A549 (cell line): ENCODE measurements around the gene ADCY3. TPM values are rescaled to one million over a fixed set of nuclear protein-coding genes. Genes with fewer than 3 reads are reported as not detected.

Experiments used
- ATAC-seq, 2 experiments: fragments of 200-7000 bp in 1 of 2; fragments of >200 bp in 1 of 2; cut with Nextera tagmentation in 1 of 2; cut with Tn5 transposase in 1 of 2; 3 replicates each; pipeline versions ENCODE4 v1.8.0 to v1.9.1; 2018 to 2020; ENCODE audit warnings: mild to moderate bottlenecking in 1 of 2, moderate library complexity in 1 of 2
- CTCF ChIA-PET: fragments of 300-600 bp; sonication (Branson Sonifier 250); formaldehyde crosslinking; extraction: SDS; loops from one replicate; lab custom pipeline; 2021; ENCODE audit warnings: antibody characterized with exemption, inconsistent platforms; lab: Yijun Ruan, JAX
- POLR2A ChIA-PET: fragments of 350-600 bp; formaldehyde crosslinking; extraction: SDS; loops from one replicate; lab custom pipeline; 2021; ENCODE audit warnings: antibody characterized with exemption, inconsistent platforms; lab: Yijun Ruan, JAX
- DNase-seq, 2 experiments: peaks; one replicate each; pipeline versions ENCODE4 v3.0.0 to v3.0.0-alpha.2; 2011 to 2016; ENCODE audit warnings: low read depth in 1 of 2, low spot score in 1 of 2
- FAIRE-seq: peaks from 2 replicates; lab custom pipeline; 2011; peaks lifted over from hg19 to GRCh38; lab: Jason Lieb, UNC
- H3K27ac ChIP-seq, 2 experiments: fragments of >200 bp; sonication (Bioruptor Twin); formaldehyde crosslinking; 3 replicates each; pipeline ENCODE4 v1.5.1; 2016 to 2017
- H3K4me1 ChIP-seq: fragments of >200 bp; sonication (Bioruptor Twin); formaldehyde crosslinking; 3 replicates; pipeline ENCODE4 v1.6.1; 2016
- H3K4me2 ChIP-seq: fragments of >200 bp; sonication (Bioruptor Twin); formaldehyde crosslinking; 3 replicates; pipeline ENCODE4 v1.6.1; 2016
- H3K4me3 ChIP-seq: fragments of >200 bp; sonication (Bioruptor Twin); formaldehyde crosslinking; 3 replicates; pipeline ENCODE4 v1.5.1; 2016
- H3K9me3 ChIP-seq: fragments of >200 bp; sonication (Bioruptor Twin); formaldehyde crosslinking; 3 replicates; pipeline ENCODE4 v1.6.1; 2016
- CHD2 ChIP-seq: fragments of 150-350 bp; IDR thresholded peaks from 2 replicates; pipeline ENCODE4 v1.6.1; 2014; ENCODE audit warnings: low read length; ENCODE audit not compliant: partially characterized antibody
- EHF ChIP-seq: fragments of 250-450 bp; sonication (Bioruptor Pico); IDR thresholded peaks from 2 replicates; pipeline ENCODE4 v1.5.0; 2020; ENCODE audit warnings: mild to moderate bottlenecking
- EHMT2 ChIP-seq: fragments of 200-600 bp; sonication (generic); IDR thresholded peaks from 2 replicates; pipeline ENCODE4 v1.6.1; 2016; ENCODE audit warnings: antibody characterized with exemption, low read depth, mild to moderate bottlenecking, moderate library complexity
- ESRRA ChIP-seq: fragments of 150-350 bp; IDR thresholded peaks from 2 replicates; pipeline ENCODE4 v1.6.1; 2014; ENCODE audit warnings: mild to moderate bottlenecking, low read length, borderline replicate concordance
- FOSB ChIP-seq: fragments of 250-450 bp; sonication (Bioruptor Pico); IDR thresholded peaks from 2 replicates; pipeline ENCODE4 v1.5.0; 2020; ENCODE audit warnings: mild to moderate bottlenecking, moderate library complexity
- FOSL2 ChIP-seq, 2 experiments: fragments of 450-650 bp in 1 of 2; fragments of >200 bp in 1 of 2; sonication (Bioruptor Twin) in 1 of 2; formaldehyde crosslinking; IDR thresholded peaks; 2 replicates each; pipeline versions ENCODE4 v1.5.0 to v1.6.1; 2016 to 2020; ENCODE audit warnings: mild to moderate bottlenecking in 1 of 2, moderate library complexity in 1 of 2
- GATA3 ChIP-seq: IDR thresholded peaks from 2 replicates; pipeline ENCODE4 v1.6.1; 2012; ENCODE audit warnings: borderline replicate concordance
- HDAC2 ChIP-seq: fragments of 200-600 bp; sonication (generic); IDR thresholded peaks from 2 replicates; pipeline ENCODE4 v1.6.1; 2016
- HEYL ChIP-seq: fragments of 250-450 bp; sonication (Bioruptor Pico); IDR thresholded peaks from 2 replicates; pipeline ENCODE4 v1.8.0; 2021; ENCODE audit warnings: mild to moderate bottlenecking, moderate library complexity
- HOXA7 ChIP-seq: fragments of 250-450 bp; sonication (Bioruptor Pico); IDR thresholded peaks from 2 replicates; pipeline ENCODE4 v1.5.0; 2020; ENCODE audit warnings: mild to moderate bottlenecking, moderate library complexity
- HOXB13 ChIP-seq: fragments of 250-450 bp; sonication (Bioruptor Pico); IDR thresholded peaks from 2 replicates; pipeline ENCODE4 v1.5.0; 2020; ENCODE audit warnings: low read depth, mild to moderate bottlenecking, moderate library complexity
- HOXB5 ChIP-seq: fragments of 250-450 bp; sonication (Bioruptor Pico); IDR thresholded peaks from 2 replicates; pipeline ENCODE4 v1.5.0; 2020; ENCODE audit warnings: mild to moderate bottlenecking, moderate library complexity
- KDM5A ChIP-seq: fragments of 200-600 bp; sonication (generic); IDR thresholded peaks from 2 replicates; pipeline ENCODE4 v1.6.1; 2016; ENCODE audit warnings: antibody characterized with exemption, mild to moderate bottlenecking
- MAZ ChIP-seq: fragments of 150-350 bp; IDR thresholded peaks from 2 replicates; pipeline ENCODE4 v1.6.1; 2014; ENCODE audit warnings: antibody characterized with exemption, low read depth, low read length, borderline replicate concordance
- NFE2L2 ChIP-seq: fragments of 150-350 bp; conservative IDR thresholded peaks from 2 replicates; pipeline ENCODE4 v1.6.1; 2014; ENCODE audit warnings: low read length
- NPAS2 ChIP-seq: fragments of 250-450 bp; sonication (Bioruptor Pico); IDR thresholded peaks from 2 replicates; pipeline ENCODE4 v1.8.0; 2022; ENCODE audit warnings: mild to moderate bottlenecking, moderate library complexity, borderline replicate concordance
- NR3C1 ChIP-seq: fragments of >200 bp; sonication (Bioruptor Twin); formaldehyde crosslinking; IDR thresholded peaks from 3 replicates; pipeline ENCODE4 v1.6.1; 2017
- RAD21 ChIP-seq, 2 experiments: fragments of >200 bp in 1 of 2; sonication (Bioruptor Twin) in 1 of 2; formaldehyde crosslinking in 1 of 2; IDR thresholded peaks in 1 of 2; conservative IDR thresholded peaks in 1 of 2; 2 replicates in 1 of 2; 3 replicates in 1 of 2; pipeline ENCODE4 v1.6.1; 2012 to 2018; ENCODE audit warnings: inconsistent platforms in 1 of 2
- RARB ChIP-seq: fragments of 250-450 bp; sonication (Bioruptor Pico); IDR thresholded peaks from 2 replicates; pipeline ENCODE4 v1.8.0; 2021; ENCODE audit warnings: mild to moderate bottlenecking, moderate library complexity
- RFX5 ChIP-seq: fragments of 450-650 bp; IDR thresholded peaks from 2 replicates; pipeline ENCODE4 v1.7.1; 2014; ENCODE audit warnings: antibody characterized with exemption, mild to moderate bottlenecking, moderate library complexity
- RNF2 ChIP-seq: fragments of 200-600 bp; sonication (generic); IDR thresholded peaks from 2 replicates; pipeline ENCODE4 v1.6.1; 2016; ENCODE audit warnings: low read depth, mild to moderate bottlenecking, antibody characterized with exemption, moderate library complexity, borderline replicate concordance
- SMC3 ChIP-seq: fragments of >200 bp; sonication (Bioruptor Twin); formaldehyde crosslinking; IDR thresholded peaks from 3 replicates; pipeline ENCODE4 v1.6.1; 2018; ENCODE audit warnings: inconsistent platforms
- SREBF2 ChIP-seq: fragments of 450-650 bp; IDR thresholded peaks from 2 replicates; pipeline ENCODE4 v1.6.1; 2014; ENCODE audit warnings: mild to moderate bottlenecking, moderate library complexity
- TFCP2L1 ChIP-seq: fragments of 250-450 bp; sonication (Bioruptor Pico); IDR thresholded peaks from 2 replicates; pipeline ENCODE4 v1.5.0; 2021; ENCODE audit warnings: mild to moderate bottlenecking
- ZC3H11A ChIP-seq: fragments of 450-650 bp; IDR thresholded peaks from 2 replicates; pipeline ENCODE4 v1.6.1; 2014; ENCODE audit warnings: antibody characterized with exemption, mild to moderate bottlenecking
- WGBS: methylation state at CpG from one replicate; pipeline ENCODE4 v1.1.6; 2017; ENCODE audit errors: missing lambda C conversion rate; 5-methylcytosine and 5-hydroxymethylcytosine counted together
- polyA plus RNA-seq, 4 experiments: library from polyadenylated mRNA; depleted of rRNA in 3 of 4; stranded (reverse); fragments of >200 nt; fragmentation: RNase III in 1 of 4; extraction: RNeasy Plus Mini Kit Qiagen cat#74134 plus additional on column Dnase treatment in 1 of 4; gene quantifications; 2 replicates in 3 of 4; 3 replicates in 1 of 4; pipeline ENCODE4 v1.2.3, GENCODE V29; 2011 to 2017
- TF ChIP-seq, protein P1 (sequence below): IDR thresholded peaks from 2 replicates; pipeline ENCODE4 v1.6.1; 2012
- TF ChIP-seq, protein P2 (sequence below): fragments of 200-600 bp; sonication (generic); IDR thresholded peaks from 2 replicates; pipeline ENCODE4 v1.6.1; 2016; ENCODE audit warnings: antibody characterized with exemption, mild to moderate bottlenecking, moderate library complexity
- TF ChIP-seq, protein P3 (sequence below): fragments of 450-650 bp; IDR thresholded peaks from 2 replicates; pipeline ENCODE4 v1.6.1; 2014; ENCODE audit warnings: antibody characterized with exemption
- TF ChIP-seq, protein P4 (sequence below): IDR thresholded peaks from 2 replicates; pipeline ENCODE4 v1.6.1; 2012; ENCODE audit warnings: low read depth, borderline replicate concordance

Gene ADCY3
- polyA plus RNA-seq, 2 of the 4 experiments (the other 2 are of a cell fraction): 37.4 to 65.4 TPM

DNA sequence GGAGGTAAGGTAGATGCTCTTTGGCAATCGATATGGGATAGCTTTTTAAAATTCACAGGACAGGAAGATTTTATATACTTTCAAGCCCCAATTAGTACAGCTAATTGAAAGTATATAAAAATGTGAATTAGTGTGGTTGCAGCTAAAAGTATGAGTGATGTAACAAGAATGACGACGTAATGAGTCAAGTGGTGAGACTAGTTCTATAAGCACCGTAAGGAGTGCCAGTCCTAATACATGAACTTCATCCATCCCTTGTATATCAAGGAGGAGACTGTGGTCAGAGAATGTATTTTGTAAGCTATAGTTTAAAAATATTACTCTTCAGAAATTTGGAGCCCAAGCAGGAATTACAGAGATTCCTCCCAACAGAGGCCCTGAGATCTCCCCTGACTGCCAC, 25.9 kb upstream of the ADCY3 start:
- TF ChIP-seq, protein P1, sequence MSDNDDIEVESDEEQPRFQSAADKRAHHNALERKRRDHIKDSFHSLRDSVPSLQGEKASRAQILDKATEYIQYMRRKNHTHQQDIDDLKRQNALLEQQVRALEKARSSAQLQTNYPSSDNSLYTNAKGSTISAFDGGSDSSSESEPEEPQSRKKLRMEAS: no peak
- no peak for TF ChIP-seq NFE2L2
- no peak for TF ChIP-seq TFCP2L1 (CRISPR knock-in tag)
- no peak for TF ChIP-seq EHMT2
- no peak for TF ChIP-seq SREBF2
- TF ChIP-seq RAD21 (conservative IDR thresholded peaks at IDR 0.05 in 1 of 2, IDR thresholded peaks at IDR 0.05 in 1 of 2): no peak
- TF ChIP-seq HDAC2: no peak
- TF ChIP-seq SMC3: no peak
- TF ChIP-seq RNF2: no peak
- no peak for TF ChIP-seq HOXB13 (CRISPR knock-in tag)
- no peak for TF ChIP-seq HOXA7
- no peak for TF ChIP-seq FOSB (CRISPR knock-in tag)
- no peak for TF ChIP-seq ESRRA
- no peak for TF ChIP-seq FOSL2 (IDR thresholded peaks at IDR 0.05)
- TF ChIP-seq FOSL2 (CRISPR knock-in tag; IDR thresholded peaks at IDR 0.05): no peak
- TF ChIP-seq MAZ: no peak
- ATAC-seq (no peak), DNase-seq (no peak), FAIRE-seq (no peak)
- 90% methylated on average over 4 of the region's 4 CpGs for WGBS
- Histone ChIP-seq H3K4me1 (no peaks in the 10 kb centered on the region), H3K4me2 (no peak overlapping the region), H3K27ac (no peak overlapping the region), H3K4me3 (no peak overlapping the region), H3K9me3 (no peaks in the 10 kb centered on the region)
- ChIA-PET CTCF (interaction anchor here (0.9 to 1.2 kb wide), 3 partner anchors 10 to 29 kb away, joined by 3 read pairs; no protein-coding TSS in a partner anchor), POLR2A (no interaction called here)

DNA sequence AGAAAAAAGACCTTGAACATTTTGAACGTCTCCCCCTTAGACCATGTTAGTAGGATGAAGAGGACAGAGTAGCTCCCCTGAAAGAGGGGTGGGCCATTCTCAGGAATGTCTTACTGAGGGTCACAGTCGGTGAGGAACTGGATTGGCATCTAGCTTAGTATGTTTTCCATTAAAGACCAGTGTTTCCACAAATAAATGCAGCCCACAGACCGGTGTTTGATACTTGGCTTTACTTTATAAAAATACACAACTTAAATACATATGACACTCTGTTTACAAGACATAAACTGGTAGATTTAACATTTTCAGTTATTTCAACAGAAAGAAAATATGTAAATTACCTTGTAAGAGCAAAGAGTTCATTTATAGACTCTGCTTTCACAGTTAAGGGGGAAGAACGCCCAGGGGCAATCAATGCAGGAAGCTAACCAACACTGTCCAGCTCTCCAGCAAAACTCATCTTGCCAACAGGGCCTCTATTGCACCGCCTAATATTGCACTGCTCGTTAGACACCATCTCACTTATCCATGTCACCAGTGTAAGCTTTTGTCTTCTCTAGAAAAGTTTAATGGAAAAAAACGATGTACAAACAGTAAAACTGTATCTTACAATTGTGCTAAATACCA, 23.5 kb upstream of the ADCY3 start:
- TF ChIP-seq CHD2: no peak
- TF ChIP-seq HEYL (CRISPR knock-in tag): no peak
- no peak for TF ChIP-seq RARB (CRISPR knock-in tag)
- no peak for TF ChIP-seq HOXA7
- no peak for TF ChIP-seq NPAS2 (CRISPR knock-in tag)
- no peak for TF ChIP-seq ZC3H11A
- no peak for TF ChIP-seq KDM5A
- TF ChIP-seq, protein P2, sequence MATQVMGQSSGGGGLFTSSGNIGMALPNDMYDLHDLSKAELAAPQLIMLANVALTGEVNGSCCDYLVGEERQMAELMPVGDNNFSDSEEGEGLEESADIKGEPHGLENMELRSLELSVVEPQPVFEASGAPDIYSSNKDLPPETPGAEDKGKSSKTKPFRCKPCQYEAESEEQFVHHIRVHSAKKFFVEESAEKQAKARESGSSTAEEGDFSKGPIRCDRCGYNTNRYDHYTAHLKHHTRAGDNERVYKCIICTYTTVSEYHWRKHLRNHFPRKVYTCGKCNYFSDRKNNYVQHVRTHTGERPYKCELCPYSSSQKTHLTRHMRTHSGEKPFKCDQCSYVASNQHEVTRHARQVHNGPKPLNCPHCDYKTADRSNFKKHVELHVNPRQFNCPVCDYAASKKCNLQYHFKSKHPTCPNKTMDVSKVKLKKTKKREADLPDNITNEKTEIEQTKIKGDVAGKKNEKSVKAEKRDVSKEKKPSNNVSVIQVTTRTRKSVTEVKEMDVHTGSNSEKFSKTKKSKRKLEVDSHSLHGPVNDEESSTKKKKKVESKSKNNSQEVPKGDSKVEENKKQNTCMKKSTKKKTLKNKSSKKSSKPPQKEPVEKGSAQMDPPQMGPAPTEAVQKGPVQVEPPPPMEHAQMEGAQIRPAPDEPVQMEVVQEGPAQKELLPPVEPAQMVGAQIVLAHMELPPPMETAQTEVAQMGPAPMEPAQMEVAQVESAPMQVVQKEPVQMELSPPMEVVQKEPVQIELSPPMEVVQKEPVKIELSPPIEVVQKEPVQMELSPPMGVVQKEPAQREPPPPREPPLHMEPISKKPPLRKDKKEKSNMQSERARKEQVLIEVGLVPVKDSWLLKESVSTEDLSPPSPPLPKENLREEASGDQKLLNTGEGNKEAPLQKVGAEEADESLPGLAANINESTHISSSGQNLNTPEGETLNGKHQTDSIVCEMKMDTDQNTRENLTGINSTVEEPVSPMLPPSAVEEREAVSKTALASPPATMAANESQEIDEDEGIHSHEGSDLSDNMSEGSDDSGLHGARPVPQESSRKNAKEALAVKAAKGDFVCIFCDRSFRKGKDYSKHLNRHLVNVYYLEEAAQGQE: no peak
- TF ChIP-seq, protein P3, sequence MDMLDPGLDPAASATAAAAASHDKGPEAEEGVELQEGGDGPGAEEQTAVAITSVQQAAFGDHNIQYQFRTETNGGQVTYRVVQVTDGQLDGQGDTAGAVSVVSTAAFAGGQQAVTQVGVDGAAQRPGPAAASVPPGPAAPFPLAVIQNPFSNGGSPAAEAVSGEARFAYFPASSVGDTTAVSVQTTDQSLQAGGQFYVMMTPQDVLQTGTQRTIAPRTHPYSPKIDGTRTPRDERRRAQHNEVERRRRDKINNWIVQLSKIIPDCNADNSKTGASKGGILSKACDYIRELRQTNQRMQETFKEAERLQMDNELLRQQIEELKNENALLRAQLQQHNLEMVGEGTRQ: no peak
- TF ChIP-seq HDAC2: no peak
- no peak for TF ChIP-seq NR3C1
- TF ChIP-seq EHF (CRISPR knock-in tag): no peak
- no peak for TF ChIP-seq GATA3
- TF ChIP-seq TFCP2L1 (CRISPR knock-in tag): no peak
- TF ChIP-seq FOSL2 (IDR thresholded peaks at IDR 0.05): no peak
- TF ChIP-seq FOSL2 (CRISPR knock-in tag; IDR thresholded peaks at IDR 0.05): no peak
- TF ChIP-seq RFX5: no peak
- TF ChIP-seq HOXB5 (CRISPR knock-in tag): no peak
- TF ChIP-seq NFE2L2: no peak
- TF ChIP-seq, protein P4, sequence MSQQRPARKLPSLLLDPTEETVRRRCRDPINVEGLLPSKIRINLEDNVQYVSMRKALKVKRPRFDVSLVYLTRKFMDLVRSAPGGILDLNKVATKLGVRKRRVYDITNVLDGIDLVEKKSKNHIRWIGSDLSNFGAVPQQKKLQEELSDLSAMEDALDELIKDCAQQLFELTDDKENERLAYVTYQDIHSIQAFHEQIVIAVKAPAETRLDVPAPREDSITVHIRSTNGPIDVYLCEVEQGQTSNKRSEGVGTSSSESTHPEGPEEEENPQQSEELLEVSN: no peak
- no peak overlapping the region for H3K4me3 ChIP-seq
- no peak for ATAC-seq
- DNase-seq: no peak
- CTCF ChIA-PET: interaction anchor here (0.6 to 1.4 kb wide), 4 partner anchors 14 to 952 kb away, joined by 3 to 5 read pairs (median 4); no protein-coding TSS in a partner anchor
- H3K9me3 ChIP-seq: no peaks in the 10 kb centered on the region
- FAIRE-seq: no peak
- H3K4me1 ChIP-seq: no peaks in the 10 kb centered on the region
- no peak overlapping the region for H3K27ac ChIP-seq
- no peak overlapping the region for H3K4me2 ChIP-seq
- WGBS: 81% methylated on average over 7 of the region's 7 CpGs
- POLR2A ChIA-PET: no interaction called here
